ENCODE results near the gene SYNPO. TPM values are rescaled to one million over a fixed set of nuclear protein-coding genes. Genes with fewer than 3 reads are reported as not detected.

Gene SYNPO
- total RNA-seq, 1 experiment from 2014 or later = 4.6 TPM

GRCh38 chr5:150645070-150645700, 4.7 kb downstream of the SYNPO start:
- Histone ChIP-seq H3K36me3 (peaks cover 11% of the 10 kb centered on the region), H3K4me3 (no peak overlapping the region), H3K9me3 (no peaks in the 10 kb centered on the region), H3K27me3 (no peaks in the 10 kb centered on the region)
- DNase-seq = peak; percentile 79

- H3K4me3 ChIP-seq = no peak overlapping the region
- no peaks in the 10 kb centered on the region for H3K9me3 ChIP-seq
- no peak for DNase-seq
- peaks cover 16% of the 10 kb centered on the region for H3K36me3 ChIP-seq
- no peaks in the 10 kb centered on the region for H3K27me3 ChIP-seq
Measured at GRCh38 chr5:150647275-150648251, 7.1 kb downstream of the SYNPO start.

- Histone ChIP-seq H3K4me3 (no peak overlapping the region), H3K36me3 (peaks cover 16% of the 10 kb centered on the region), H3K9me3 (no peaks in the 10 kb centered on the region), H3K27me3 (no peaks in the 10 kb centered on the region)
- DNase-seq = no peak
Measured at GRCh38 chr5:150648294-150649107, 8.0 kb downstream of the SYNPO start.

- Histone ChIP-seq H3K36me3 (peaks cover 17% of the 10 kb centered on the region), H3K9me3 (no peaks in the 10 kb centered on the region), H3K27me3 (no peaks in the 10 kb centered on the region), H3K4me3 (no peak overlapping the region)
- DNase-seq = no peak
Measured at GRCh38 chr5:150649108-150650020, 8.9 kb downstream of the SYNPO start.

GRCh38 chr5:150650021-150651006, 9.9 kb downstream of the SYNPO start:
- H3K36me3 ChIP-seq = peaks cover 18% of the 10 kb centered on the region
- H3K4me3 ChIP-seq = no peak overlapping the region
- DNase-seq = no peak

GRCh38 chr5:150651382-150651781, 10.9 kb downstream of the SYNPO start:
- Histone ChIP-seq H3K9me3 (no peaks in the 10 kb centered on the region), H3K27me3 (no peaks in the 10 kb centered on the region), H3K36me3 (peaks cover 18% of the 10 kb centered on the region), H3K4me3 (no peak overlapping the region)
- no peak for DNase-seq

More at GRCh38 chr5:150650021-150651006, 9.9 kb downstream of the SYNPO start:
- no peaks in the 10 kb centered on the region for H3K27me3 ChIP-seq
- H3K9me3 ChIP-seq = no peaks in the 10 kb centered on the region

GRCh38 chr5:150651924-150652671, 11.6 kb downstream of the SYNPO start:
- DNase-seq = no peak
- peaks cover 18% of the 10 kb centered on the region for H3K36me3 ChIP-seq

GRCh38 chr5:150653145-150653761, 12.8 kb downstream of the SYNPO start:
- peak; percentile 94 for DNase-seq
- Histone ChIP-seq H3K9me3 (no peaks in the 10 kb centered on the region), H3K36me3 (peaks cover 18% of the 10 kb centered on the region), H3K4me3 (no peak overlapping the region), H3K27me3 (no peaks in the 10 kb centered on the region)

More at GRCh38 chr5:150651924-150652671, 11.6 kb downstream of the SYNPO start:
- Histone ChIP-seq H3K27me3 (no peaks in the 10 kb centered on the region), H3K4me3 (no peak overlapping the region), H3K9me3 (no peaks in the 10 kb centered on the region)

GRCh38 chr5:150653762-150654556, 13.5 kb downstream of the SYNPO start:
- Histone ChIP-seq H3K9me3 (no peaks in the 10 kb centered on the region), H3K36me3 (peaks cover 14% of the 10 kb centered on the region), H3K27me3 (no peaks in the 10 kb centered on the region), H3K4me3 (no peak overlapping the region)
- no peak for DNase-seq

GRCh38 chr5:150655221-150655620, 14.8 kb downstream of the SYNPO start:
- H3K36me3 ChIP-seq = peaks cover 7% of the 10 kb centered on the region
- no peaks in the 10 kb centered on the region for H3K27me3 ChIP-seq
- no peak overlapping the region for H3K4me3 ChIP-seq
- no peaks in the 10 kb centered on the region for H3K9me3 ChIP-seq
- DNase-seq = no peak

GRCh38 chr5:150656191-150657132, 16.0 kb downstream of the SYNPO start:
- Histone ChIP-seq H3K4me3 (peak overlapping the region; percentile 52), H3K27me3 (no peaks in the 10 kb centered on the region), H3K9me3 (no peaks in the 10 kb centered on the region), H3K36me3 (peaks cover 2% of the 10 kb centered on the region; the same call in 1 of the 2 replicates)
- DNase-seq = peak; percentile 78

- H3K27me3 ChIP-seq = no peaks in the 10 kb centered on the region
- DNase-seq = no peak
Measured at GRCh38 chr5:150658121-150658520, 17.7 kb downstream of the SYNPO start.

More at GRCh38 chr5:150658121-150658520, 17.7 kb downstream of the SYNPO start:
- Histone ChIP-seq H3K4me3 (no peak overlapping the region), H3K9me3 (no peaks in the 10 kb centered on the region), H3K36me3 (peaks cover 2% of the 10 kb centered on the region; the same call in 1 of the 2 replicates)

Data from MG63 (cell line).